GM12878 (cell line): ENCODE data around the gene NRXN3.

Source experiments
- BCLAF1 ChIP-seq: fragments of 450-650 bp; IDR thresholded peaks from 2 replicates; pipeline ENCODE4 v1.6.1; 2017; ENCODE audit warnings: antibody characterized with exemption, mild to moderate bottlenecking, moderate library complexity
- CBX3 ChIP-seq: fragments of 200-600 bp; sonication (generic); IDR thresholded peaks from 2 replicates; pipeline ENCODE4 v1.6.1; 2016; ENCODE audit warnings: low read depth, borderline replicate concordance
- CHD2 ChIP-seq: IDR thresholded peaks from 2 replicates; pipeline ENCODE4 v1.6.1; 2011; ENCODE audit warnings: low read depth, low read length, improper control_type of control experiment, borderline replicate concordance
- CTCF ChIP-seq, 3 experiments: IDR thresholded peaks in 2 of 3; conservative IDR thresholded peaks in 1 of 3; 2 replicates each; pipeline ENCODE4 v1.5.1; 2011; ENCODE audit warnings: low read depth in 3 of 3, low read length in 3 of 3, mild to moderate bottlenecking in 3 of 3, control low read depth in 2 of 3, moderate library complexity in 2 of 3, inconsistent platforms in 1 of 3, mixed read lengths in 1 of 3; ENCODE audit not compliant: control insufficient read depth in 2 of 3, insufficient read depth in 1 of 3; ENCODE audit errors: extremely low read depth in 1 of 3
- GABPA ChIP-seq: IDR thresholded peaks from 2 replicates; pipeline ENCODE4 v1.6.1; 2014; ENCODE audit warnings: antibody characterized with exemption, low read depth, mild to moderate bottlenecking, inconsistent platforms
- IKZF1 ChIP-seq: fragments of 450-650 bp; conservative IDR thresholded peaks from 2 replicates; pipeline ENCODE4 v1.6.1; 2017; ENCODE audit warnings: antibody characterized with exemption, mild to moderate bottlenecking
- MTA3 ChIP-seq: IDR thresholded peaks from 2 replicates; pipeline ENCODE4 v1.6.1; 2012; ENCODE audit warnings: low read length, inconsistent platforms, borderline replicate concordance
- NFIC ChIP-seq: IDR thresholded peaks from 2 replicates; pipeline ENCODE4 v1.6.1; 2012; ENCODE audit warnings: low read depth, mild to moderate bottlenecking, inconsistent platforms, low read length, moderate library complexity
- POLR2A ChIP-seq: IDR thresholded peaks from 2 replicates; pipeline ENCODE4 v1.6.1; 2011; ENCODE audit warnings: low read depth, mild to moderate bottlenecking, low read length

- no peak for TF ChIP-seq POLR2A
- no peak for TF ChIP-seq CTCF (IDR thresholded peaks at IDR 0.05 in 2 of 3, conservative IDR thresholded peaks at IDR 0.05 in 1 of 3; ENCODE audit: control insufficient read depth in 2 of 3, extremely low read depth in 1 of 3, insufficient read depth in 1 of 3, low read depth in 3 of 3, low read length in 3 of 3)
- TF ChIP-seq BCLAF1: no peak
- TF ChIP-seq NFIC: no peak
- TF ChIP-seq MTA3: no peak
- TF ChIP-seq CHD2: no peak
- no peak for TF ChIP-seq IKZF1
- TF ChIP-seq CBX3: no peak
- no peak for TF ChIP-seq GABPA
Measured at GRCh38 chr14:79699206-79699605, 1529.0 kb downstream of the NRXN3 start.
